Effector CD8-positive, alpha-beta T cell (primary cell): ENCODE results near the gene FLRT1.
"Not testable (repeated sequence)": the region's sequence is repeated elsewhere in the genome, so short reads cannot be mapped to it uniquely, and the experiment has no call there.

ENCODE experiments used
- DNase-seq: peaks from one replicate; lab custom pipeline; 2025; lab: John Stamatoyannopoulos, UW

Gene FLRT1

GRCh38 chr11:64025205-64025604, 10.5 kb upstream of the FLRT1 start:
- no peak for DNase-seq

- DNase-seq: no peak
Observed at GRCh38 chr11:64026575-64027205, 9.0 kb upstream of the FLRT1 start.

GRCh38 chr11:64027651-64028397, 7.9 kb upstream of the FLRT1 start:
- no peak for DNase-seq

GRCh38 chr11:64028398-64029115, 7.2 kb upstream of the FLRT1 start:
- no peak for DNase-seq

- DNase-seq: no peak
Observed at GRCh38 chr11:64029773-64030172, 6.0 kb upstream of the FLRT1 start.

DNA sequence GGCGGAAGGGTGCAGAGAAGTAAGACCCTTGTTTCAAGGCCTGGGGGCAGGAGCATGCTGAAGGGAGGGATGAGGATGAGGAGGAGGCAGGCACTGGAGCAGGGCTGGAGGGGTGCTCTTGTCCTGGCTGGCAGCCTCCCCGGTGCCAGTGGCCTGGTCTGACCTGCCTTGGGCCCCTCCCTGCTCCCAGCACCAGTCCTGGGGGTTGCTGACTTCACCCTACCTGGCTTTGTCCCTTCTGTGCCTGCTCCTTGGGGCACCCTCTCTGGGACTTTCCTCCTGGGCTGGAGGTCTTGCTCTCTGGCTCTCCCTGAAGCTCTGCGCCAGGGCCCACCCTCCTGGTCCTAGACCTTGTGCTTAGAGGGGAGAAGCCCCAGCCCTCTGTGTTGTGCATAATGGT, 4.7 kb upstream of the FLRT1 start:
- DNase-seq: no peak

GRCh38 chr11:64032050-64032449, 3.7 kb upstream of the FLRT1 start:
- no peak for DNase-seq

DNA sequence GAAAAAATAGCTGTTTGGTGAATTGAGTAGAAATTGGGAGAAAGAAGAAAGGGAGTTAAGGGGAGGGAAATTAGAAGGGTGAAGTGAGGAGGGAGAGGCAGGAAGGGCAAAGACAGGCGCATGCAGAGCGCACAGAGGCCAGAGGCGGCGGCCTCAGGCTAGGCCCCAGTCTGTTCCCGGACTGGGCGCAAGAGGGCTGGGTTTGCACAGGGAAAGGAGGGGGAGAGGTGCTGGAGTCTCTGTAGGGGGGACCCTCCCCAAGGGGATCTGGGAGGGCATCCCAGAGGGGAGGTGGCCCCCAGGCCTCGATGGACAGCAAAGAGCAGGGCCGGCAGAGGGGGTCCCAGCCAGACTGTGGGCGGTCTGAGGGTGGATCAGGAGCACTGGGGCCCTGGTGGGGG, 1.3 kb upstream of the FLRT1 start:
- DNase-seq: no peak

- DNase-seq: no peak
Observed at GRCh38 chr11:64035081-64035524, 628 bp upstream of the FLRT1 start.

GRCh38 chr11:64036087-64037026, 626 bp downstream of the FLRT1 start:
- DNase-seq: no peak

DNA sequence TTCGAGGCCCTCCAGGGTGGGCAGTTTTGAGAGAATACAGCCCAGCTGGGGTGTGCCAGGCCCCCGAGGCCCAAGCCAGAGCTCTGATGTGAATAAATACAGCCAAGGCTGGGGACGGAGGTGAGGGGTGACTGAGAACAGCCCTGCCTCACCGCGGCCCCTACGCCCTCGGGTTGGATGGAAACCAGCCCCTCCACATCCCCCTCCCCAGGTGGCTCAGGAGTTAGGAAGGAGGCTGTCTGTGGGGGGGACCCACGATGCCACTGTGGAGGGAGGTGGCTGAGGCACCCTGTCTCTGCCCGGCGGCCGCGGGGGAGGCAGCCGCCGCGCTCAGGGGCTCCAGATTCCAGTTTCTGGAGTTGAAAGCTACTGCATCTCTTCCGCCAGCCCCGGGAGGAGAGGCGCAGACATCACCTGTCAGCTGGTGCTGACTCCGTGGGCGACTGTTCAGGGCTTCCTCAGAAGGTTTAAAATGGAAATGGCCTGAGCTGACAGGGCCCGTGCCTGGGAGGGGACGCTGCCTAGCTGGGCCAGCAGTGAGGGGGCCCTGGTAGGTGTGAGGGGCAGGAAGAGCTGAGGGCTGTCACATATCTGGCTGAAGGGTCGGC, 1.4 kb downstream of the FLRT1 start:
- DNase-seq: no peak

- DNase-seq: no peak
Observed at GRCh38 chr11:64038500-64038899, 2.8 kb downstream of the FLRT1 start.

DNA sequence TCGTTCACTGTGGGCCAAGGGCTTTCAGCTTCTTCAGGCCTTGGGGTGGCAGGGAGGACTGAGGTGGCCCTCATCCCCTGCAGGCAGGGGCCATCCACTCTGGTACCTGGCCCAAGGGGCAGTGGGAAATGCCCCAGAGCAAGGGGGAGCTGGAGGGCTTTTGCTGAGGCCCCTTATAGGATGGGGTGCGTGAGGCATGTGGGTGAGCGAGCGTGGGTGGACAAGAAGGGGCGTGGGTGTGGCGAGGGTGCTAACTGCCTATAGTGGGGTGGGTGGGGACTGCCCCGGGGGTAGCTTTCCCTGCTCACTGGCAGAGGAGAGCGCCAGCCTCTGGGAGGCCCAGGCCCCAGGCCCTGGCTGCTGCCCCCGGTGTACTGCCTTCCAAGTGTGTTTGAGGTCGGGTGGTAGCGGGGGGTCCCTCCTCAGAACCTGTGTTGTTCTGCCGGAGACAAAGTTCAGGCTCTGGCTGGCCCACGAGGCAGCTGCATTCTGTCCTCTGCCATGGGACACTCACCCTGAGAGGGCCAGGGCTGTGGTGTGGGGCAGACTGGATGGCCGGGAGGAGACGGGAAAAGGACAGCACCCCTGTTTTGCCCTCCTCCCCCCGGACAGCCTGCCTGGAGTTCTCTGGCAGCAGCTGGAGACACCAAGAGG, 3.4 kb downstream of the FLRT1 start:
- DNase-seq: no peak

DNA sequence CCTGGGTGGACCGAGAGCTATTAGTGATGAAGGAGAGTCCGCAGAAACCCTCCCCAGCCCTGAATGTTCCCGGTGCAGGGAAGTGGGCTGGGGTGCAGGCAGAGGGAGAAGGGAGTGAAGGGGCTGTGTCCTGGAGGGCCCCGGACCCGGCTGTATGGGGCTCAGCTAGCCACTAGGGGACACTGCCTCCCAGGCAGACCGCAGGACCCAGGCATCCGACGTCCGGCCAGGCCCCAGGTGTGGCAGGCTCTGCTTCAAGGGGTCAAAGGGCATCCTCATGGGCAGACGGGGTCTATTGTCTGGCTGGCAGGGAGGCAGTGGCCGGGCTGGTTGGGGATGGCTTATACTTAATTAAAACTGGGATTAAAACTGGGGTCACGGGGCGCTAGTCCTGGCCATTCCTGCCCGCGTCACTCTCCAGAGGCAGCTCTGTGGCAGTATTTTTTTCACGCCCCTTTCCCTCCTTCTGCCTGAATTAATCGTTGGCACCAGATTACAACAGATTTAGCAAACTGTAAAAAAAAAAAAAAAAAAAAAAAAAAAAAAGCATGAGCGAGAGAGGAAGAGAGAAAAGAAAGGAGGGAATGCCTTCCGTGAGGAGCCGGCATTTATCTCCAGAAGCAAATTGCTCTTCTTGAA, 5.1 kb downstream of the FLRT1 start:
- DNase-seq: no peak

- DNase-seq: no peak
Observed at GRCh38 chr11:64041846-64042245, 6.1 kb downstream of the FLRT1 start.

GRCh38 chr11:64042301-64042700, 6.6 kb downstream of the FLRT1 start:
- DNase-seq: no peak

DNA sequence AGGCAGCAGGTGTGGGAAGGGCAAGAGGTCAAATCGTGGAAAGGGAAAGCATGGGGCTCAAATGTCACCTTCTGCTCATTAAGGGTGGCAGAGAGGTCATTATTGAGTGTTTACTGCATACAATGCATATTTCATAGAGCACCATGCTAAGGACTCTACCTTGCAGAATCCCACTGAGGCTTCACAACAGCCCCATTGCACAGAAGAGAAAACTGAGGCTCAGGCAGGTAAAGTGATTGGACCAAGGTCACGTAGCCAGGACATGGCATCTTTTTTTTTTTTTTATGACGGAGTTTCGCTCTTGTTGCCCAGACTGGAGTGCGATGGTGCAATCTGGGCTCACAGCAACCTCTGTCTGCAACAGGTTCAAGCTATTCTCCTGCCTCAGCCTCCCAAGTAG, 7.8 kb downstream of the FLRT1 start:
- DNase-seq: no peak

DNA sequence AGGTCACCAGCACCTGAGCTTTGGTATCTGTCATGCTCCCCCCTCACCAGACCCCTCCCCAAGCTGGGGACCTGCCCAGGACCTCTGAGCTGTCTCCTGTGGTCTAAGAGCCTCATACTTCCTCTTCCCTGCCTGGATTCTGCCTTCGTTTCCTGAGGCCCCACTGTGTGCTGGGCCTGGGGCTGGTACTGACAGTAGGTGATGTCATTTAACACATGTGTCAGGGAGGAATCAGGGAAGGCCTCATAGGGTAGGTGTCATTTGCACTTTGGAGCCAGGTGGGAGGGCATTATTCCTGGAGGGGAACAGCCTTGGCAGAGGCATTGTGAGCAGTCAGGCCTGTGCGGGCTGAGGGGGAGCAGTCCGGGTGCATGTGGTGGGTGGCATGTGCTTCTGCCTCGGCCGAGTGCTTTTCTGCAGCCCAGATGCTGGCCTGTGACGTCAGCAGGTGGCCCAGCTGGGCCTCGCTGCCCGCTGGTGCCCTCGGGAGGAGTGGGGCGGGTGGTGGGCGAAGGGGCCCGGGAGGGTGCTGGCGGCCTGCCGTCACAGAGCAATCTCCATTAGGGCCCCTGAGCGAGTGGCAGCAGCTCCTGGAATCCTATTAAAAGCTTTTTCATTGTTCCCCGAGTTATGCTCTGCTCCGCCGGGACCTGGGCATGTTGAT, 9.1 kb downstream of the FLRT1 start:
- no peak for DNase-seq

DNA sequence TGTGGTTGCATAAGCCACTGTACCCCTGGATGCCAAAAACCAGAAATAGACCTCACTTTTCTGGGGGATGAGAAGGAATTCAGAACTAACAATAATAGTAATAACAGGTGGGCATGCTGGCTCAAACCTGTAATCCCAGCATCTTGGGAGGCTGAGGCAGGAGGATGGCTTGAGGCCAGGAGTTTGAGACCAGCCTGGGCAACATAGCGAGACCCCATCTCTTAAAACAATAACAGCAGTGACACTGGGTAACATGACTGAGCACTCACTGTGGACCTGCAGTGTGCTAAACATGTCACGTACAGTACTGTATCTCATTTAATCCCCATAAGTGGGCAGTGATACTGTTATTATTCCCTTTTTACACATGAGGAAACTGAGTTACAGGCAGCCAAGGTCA, 10.0 kb downstream of the FLRT1 start:
- no peak for DNase-seq

GRCh38 chr11:64047373-64047772, 11.6 kb downstream of the FLRT1 start:
- not testable (repeated sequence) for DNase-seq
